HFFc6 (cell line): ENCODE results near the gene TIGAR. TPM values are rescaled to one million over a fixed set of nuclear protein-coding genes. Genes with fewer than 3 reads are reported as not detected.

Experiments
- DNase-seq: peaks from one replicate; pipeline ENCODE4 v3.0.0-alpha.2; 2018
- H3K27ac Mint-ChIP-seq: 2 replicates; pipeline ENCODE4 v1.8.0; 2020; ENCODE audit warnings: mild to moderate bottlenecking, mixed read lengths
- H3K27me3 Mint-ChIP-seq: 2 replicates; pipeline ENCODE4 v1.8.0; 2021; ENCODE audit warnings: mild to moderate bottlenecking, moderate library complexity, mixed read lengths; ENCODE audit not compliant: insufficient read depth
- H3K36me3 Mint-ChIP-seq: 2 replicates; pipeline ENCODE4 v1.8.0; 2021; ENCODE audit warnings: low read depth, mixed read lengths
- H3K4me1 Mint-ChIP-seq: 2 replicates; pipeline ENCODE4 v1.8.0; 2020; ENCODE audit warnings: low read depth, mixed read lengths
- H3K4me3 Mint-ChIP-seq: 2 replicates; pipeline ENCODE4 v1.8.0; 2020; ENCODE audit warnings: mild to moderate bottlenecking, moderate library complexity, mixed read lengths
- H3K9me3 Mint-ChIP-seq: 2 replicates; pipeline ENCODE4 v1.8.0; 2020; ENCODE audit warnings: mild to moderate bottlenecking, mixed read lengths
- total RNA-seq, 6 experiments: library from RNA; stranded (reverse); fragmentation: NEBNext Ultra II Directional; extraction: Animal tissue kit (Norgen Biotek cat#: 25700); gene quantifications; 2 replicates in 1 of 6; 3 replicates in 5 of 6; pipeline ENCODE4 v1.2.3, GENCODE V29; 2021
- TF ChIP-seq, protein P1 (sequence below): fragments of 200-600 bp; sonication (generic); IDR thresholded peaks from 2 replicates; pipeline ENCODE4 v1.5.0; 2021; ENCODE audit warnings: antibody characterized with exemption, mild to moderate bottlenecking

The TIGAR gene
- total RNA-seq, 6 experiments from 2014 or later = 29.9 to 51.8 (median 41.8) TPM

DNA sequence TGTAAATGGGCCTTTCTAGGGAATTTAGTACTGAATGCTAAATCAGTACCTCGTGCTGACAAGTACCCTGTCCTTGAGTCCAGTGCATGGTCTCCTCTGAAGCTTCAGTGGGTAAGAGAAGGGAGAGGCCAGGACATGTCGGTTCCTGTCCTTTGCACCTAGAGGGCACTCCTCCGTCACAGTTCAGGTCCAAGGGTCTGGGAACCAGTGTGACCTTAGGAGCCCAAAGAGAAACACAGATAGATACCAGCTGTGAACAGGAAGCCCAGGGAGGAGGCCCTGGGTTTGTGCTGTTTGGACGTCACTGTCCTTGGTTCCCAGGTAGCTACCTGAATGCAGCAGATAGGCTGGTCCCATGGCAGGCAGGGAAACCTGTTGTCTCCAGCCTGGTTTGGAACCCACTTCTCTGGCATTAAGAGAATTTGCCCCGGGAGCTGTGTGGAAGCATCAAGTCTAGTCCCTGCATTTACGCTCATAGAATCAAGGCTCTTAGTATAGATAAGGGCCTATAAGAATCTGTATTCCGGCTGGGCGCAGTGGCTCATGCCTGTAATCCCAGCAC is 62.4 kb downstream of the TIGAR start:
- Mint-ChIP-seq H3K9me3 (no peaks in the 10 kb centered on the region), H3K36me3 (no peaks in the 10 kb centered on the region), H3K4me1 (no peaks in the 10 kb centered on the region), H3K4me3 (no peak overlapping the region), H3K27me3 (peaks cover 27% of the 10 kb centered on the region), H3K27ac (no peak overlapping the region)
- no peak for DNase-seq
- TF ChIP-seq, protein P1, sequence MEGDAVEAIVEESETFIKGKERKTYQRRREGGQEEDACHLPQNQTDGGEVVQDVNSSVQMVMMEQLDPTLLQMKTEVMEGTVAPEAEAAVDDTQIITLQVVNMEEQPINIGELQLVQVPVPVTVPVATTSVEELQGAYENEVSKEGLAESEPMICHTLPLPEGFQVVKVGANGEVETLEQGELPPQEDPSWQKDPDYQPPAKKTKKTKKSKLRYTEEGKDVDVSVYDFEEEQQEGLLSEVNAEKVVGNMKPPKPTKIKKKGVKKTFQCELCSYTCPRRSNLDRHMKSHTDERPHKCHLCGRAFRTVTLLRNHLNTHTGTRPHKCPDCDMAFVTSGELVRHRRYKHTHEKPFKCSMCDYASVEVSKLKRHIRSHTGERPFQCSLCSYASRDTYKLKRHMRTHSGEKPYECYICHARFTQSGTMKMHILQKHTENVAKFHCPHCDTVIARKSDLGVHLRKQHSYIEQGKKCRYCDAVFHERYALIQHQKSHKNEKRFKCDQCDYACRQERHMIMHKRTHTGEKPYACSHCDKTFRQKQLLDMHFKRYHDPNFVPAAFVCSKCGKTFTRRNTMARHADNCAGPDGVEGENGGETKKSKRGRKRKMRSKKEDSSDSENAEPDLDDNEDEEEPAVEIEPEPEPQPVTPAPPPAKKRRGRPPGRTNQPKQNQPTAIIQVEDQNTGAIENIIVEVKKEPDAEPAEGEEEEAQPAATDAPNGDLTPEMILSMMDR = no peak

DNA sequence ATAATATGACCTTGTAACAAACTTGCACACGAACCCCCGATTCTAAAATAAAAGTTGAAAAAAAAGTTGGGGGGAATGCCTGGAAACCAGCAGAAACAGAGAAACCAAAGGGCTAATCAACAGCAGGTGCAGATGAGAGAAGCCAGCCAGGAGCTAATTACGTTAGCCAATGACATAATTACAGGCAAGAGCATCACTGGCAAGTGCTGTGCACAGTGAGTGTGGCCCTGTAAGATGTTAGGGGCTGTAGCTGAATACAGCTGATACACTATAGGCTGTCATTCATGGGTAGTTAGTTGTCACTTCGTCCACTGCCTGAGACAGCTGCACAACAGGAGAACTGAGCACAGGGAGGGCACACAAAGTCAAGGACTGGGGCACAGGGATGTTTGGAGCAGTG is 65.8 kb downstream of the TIGAR start:
- Mint-ChIP-seq H3K27ac (no peak overlapping the region), H3K36me3 (no peaks in the 10 kb centered on the region), H3K4me1 (no peaks in the 10 kb centered on the region), H3K9me3 (no peaks in the 10 kb centered on the region), H3K4me3 (no peak overlapping the region), H3K27me3 (peaks cover 23% of the 10 kb centered on the region)
- TF ChIP-seq, protein P1 = no peak
- no peak for DNase-seq

DNA sequence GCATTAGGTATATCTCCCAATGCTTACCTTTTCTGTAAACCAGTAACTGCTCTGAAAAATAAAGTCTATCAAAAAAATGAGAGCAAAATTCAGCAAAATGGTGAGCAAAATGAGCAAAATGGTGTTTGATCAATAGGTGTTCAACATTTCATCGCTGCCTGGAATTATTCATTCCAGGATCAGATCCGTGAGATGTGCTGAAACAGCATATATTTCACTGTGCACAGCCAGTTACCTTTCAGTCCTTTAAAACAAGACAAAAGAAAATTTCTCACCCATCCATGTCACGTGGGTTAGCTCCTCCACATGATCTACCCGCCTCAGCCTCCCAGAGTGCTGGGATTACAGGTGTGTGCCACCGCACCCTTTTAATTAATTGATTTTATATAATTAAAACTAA is 66.6 kb downstream of the TIGAR start:
- no peak overlapping the region for H3K4me3 Mint-ChIP-seq
- TF ChIP-seq, protein P1 = no peak
- H3K27me3 Mint-ChIP-seq = peaks cover 20% of the 10 kb centered on the region
- H3K9me3 Mint-ChIP-seq = no peaks in the 10 kb centered on the region
- no peaks in the 10 kb centered on the region for H3K36me3 Mint-ChIP-seq
- no peak for DNase-seq
- H3K27ac Mint-ChIP-seq = no peak overlapping the region
- H3K4me1 Mint-ChIP-seq = no peaks in the 10 kb centered on the region

DNA sequence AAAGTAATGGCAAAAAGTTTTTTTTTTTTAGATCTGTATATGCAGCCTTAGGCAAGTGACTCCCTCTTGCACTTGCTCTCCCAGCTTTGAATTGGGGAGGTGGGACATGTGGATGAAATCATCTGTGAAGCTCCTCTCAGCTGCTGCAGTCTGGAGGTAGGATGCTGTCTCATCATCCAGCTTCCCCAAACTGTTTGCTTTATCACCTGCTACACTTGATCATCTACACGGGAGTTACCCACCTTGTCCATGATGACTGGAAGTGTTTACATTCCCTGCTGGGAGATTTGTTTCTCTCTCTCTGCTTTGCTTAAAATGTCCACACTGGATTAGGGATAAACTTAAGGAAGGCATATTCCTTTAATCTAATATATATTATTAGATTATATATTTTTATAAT is 67.0 kb downstream of the TIGAR start:
- TF ChIP-seq, protein P1 = no peak

DNA sequence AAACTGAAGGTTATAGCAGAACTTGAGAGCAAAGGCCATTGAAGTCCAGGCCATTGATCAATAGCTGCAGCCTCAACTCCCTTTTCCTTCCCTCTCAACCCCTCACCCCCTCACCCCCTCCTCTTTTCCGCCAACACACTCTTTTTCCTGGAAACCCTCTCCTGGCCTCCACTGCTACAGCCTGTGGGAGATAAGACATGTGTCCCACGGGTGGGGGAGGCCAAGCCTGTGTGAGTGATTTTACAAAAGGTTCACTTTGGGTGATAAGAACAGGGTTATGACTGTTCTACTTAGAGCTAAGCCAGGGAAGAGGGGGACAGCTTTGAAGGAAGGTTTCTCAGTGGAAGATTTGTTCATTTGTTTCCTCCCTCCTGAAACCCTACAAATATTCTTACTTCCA is 67.6 kb downstream of the TIGAR start:
- DNase-seq = no peak
- TF ChIP-seq, protein P1 = no peak
- no peak overlapping the region for H3K27ac Mint-ChIP-seq
- H3K4me1 Mint-ChIP-seq = no peaks in the 10 kb centered on the region
- no peak overlapping the region for H3K4me3 Mint-ChIP-seq
- H3K9me3 Mint-ChIP-seq = no peaks in the 10 kb centered on the region
- H3K27me3 Mint-ChIP-seq = peaks cover 28% of the 10 kb centered on the region
- no peaks in the 10 kb centered on the region for H3K36me3 Mint-ChIP-seq

More for the DNA sequence above, 67.0 kb downstream of the TIGAR start:
- Mint-ChIP-seq H3K27me3 (peaks cover 25% of the 10 kb centered on the region), H3K4me3 (no peak overlapping the region), H3K36me3 (no peaks in the 10 kb centered on the region), H3K4me1 (no peaks in the 10 kb centered on the region), H3K9me3 (no peaks in the 10 kb centered on the region), H3K27ac (no peak overlapping the region)
- DNase-seq = no peak
